Femur (tissue), 1 donor: Measurements from ENCODE around the gene SPIRE2.
"Not testable (repeated sequence)": the region's sequence is repeated elsewhere in the genome, so short reads cannot be mapped to it uniquely, and the experiment has no call there.

Experiments used
- DNase-seq: peaks from one replicate; pipeline ENCODE4 v3.0.0-alpha.2; 2017

SPIRE2 gene

DNA sequence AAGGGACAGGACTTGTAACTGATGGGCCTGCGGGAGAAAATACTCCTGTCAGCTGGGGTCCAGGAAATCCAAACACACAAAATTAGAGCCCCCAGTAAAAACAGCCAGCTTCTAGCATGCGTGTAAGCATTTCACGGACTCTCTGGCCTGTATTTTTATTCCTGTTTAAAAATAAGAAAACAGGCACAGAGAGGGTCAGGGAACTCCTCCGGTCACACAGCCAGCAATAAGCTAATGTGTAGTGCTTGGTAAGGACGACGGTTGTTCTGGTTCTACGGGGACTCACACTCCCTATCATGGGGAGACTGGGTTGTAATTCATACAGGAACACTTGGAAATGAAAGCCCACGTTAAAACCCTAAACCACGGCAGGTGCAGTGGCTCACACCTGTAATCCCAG lies 43.6 kb downstream of the SPIRE2 start:
- DNase-seq: no peak

DNA sequence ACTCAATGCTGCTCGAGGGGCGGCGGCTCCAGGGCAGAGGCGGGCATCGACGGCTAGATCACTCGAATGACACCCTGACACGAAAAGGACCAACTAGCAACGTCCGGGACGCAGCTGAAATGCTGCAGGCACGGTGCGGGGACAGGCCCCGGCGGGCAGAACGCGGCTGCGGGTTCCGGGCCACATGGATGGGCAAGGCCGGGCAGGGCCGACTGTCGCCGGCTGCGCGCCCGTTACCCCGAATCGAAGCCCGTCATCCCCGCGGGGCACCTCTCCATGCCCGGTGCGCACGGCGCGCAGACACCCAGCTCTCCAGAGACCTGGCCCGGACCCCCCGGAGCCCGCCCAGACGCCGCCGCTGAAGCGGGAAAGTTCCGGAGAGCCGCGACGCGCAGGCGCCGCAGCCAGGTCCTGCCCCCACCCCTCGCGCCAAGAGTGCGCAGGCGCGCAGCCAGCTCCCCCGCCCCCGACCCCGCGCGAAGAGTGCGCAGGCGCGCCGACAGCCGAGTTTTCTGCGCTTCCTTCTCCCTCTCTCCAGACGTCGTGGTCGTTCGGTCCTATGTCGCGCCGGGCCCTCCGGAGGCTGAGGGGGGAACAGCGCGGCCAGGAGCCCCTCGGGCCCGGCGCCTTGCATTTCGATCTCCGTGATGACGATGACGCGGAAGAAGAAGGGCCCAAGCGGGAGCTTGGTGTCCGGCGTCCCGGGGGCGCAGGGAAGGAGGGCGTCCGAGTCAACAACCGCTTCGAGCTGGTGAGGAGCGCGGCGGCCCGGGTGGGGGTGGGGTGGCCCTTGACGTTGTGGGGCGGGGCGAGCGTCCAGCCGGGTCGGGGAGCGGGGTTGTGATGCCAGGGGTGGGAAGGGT lies 45.1 kb downstream of the SPIRE2 start, which contains the start of gene TCF25:
TCF25 (plus strand) TSS at position 484 of the 863 bp plus-strand sequence; CDS start at position 560, 76 bp downstream.
- peak; percentile 94 for DNase-seq

DNA sequence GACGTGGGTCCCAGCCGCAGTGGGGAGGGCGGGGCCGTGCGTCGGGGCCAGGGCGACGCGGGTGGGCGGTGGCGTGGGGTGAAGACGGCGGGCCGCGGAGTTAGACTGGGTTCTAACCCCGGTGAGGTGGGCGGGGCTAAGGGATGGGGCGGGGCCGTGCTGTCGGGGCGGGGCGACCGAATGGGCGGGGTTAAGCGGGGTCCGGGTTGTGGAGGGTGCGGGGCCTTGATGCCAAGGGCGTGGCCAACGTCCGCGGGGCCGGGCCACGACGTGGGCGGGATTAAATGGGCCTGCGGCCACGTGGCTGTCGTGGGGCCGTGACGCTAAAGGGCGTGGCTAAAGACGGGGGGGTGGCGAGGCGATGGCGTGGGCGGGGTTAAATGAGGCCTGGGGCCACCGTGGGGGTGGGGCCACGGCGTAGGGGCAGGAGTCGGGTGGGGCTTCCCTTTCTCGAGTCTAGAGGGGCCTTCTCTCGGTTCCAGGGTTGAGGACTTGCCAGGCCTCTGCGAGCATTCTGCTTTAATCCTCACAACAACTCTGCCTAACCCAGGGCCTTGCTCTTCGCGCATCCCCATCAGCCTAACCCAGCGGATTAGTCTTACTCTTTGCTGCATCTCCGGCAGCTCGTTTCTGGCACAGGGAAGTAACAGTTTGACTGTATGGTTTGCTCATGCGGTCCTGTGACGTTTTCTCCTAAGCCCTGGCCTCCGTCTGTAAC lies 45.9 kb downstream of the SPIRE2 start:
- peak; percentile 98 for DNase-seq

DNA sequence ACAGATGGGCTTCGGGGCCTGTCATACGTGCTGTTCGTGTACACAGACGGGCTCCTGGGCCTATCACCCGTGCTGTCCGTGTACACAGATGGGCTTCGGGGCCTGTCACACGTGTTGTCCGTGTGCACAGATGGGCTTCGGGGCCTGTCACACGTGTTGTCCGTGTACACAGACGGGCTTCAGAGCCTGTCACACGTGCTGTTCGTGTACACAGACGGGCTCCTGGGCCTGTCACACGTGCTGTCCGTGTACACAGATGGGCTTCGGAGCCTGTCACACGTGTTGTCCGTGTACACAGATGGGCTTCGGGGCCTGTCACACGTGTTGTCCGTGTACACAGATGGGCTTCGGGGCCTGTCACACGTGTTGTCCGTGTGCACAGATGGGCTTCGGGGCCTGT lies 50.8 kb downstream of the SPIRE2 start:
- DNase-seq: not testable (repeated sequence)

DNA sequence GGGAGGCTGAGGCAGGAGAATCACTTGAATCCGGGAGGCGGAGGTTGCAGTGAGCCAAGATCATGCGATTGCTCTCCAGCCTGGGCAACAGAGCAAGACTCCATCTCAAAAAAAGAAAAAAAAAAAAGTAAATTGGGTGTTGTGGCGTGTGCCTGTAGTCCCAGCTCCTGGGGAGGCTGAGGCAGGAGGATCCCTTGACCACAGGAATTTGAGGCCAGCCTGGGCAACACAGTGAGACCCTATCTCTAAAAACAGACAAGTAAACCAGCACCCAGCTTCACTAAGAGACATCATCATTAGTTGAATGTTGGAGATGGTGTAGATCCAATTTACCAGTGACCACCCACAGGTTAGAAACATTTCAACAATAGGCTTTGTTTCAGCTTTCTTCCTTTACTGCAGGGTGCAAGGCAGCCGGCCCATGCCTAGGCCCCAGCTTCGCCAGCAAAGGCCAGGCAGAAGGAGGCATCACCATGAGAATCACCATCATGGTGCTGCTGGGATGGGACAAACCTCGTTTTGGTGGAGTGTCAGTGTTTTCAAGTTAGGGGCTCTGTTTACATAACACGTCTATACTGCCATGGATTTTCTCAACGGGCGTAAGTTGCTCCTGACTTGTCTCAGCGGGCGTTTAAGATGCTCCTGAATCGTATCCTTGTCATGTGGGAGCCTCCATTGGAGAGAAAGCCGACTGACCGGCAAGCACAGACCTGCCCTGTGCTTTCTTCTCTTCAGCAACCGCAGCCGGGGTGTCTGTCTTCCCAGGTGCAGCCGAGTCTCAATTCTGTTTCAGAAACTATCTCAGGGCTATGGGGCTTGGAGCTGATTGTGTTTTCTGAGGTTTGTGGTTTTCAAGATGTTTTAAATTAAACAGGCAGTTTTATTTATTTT lies 52.4 kb downstream of the SPIRE2 start:
- DNase-seq: no peak

DNA sequence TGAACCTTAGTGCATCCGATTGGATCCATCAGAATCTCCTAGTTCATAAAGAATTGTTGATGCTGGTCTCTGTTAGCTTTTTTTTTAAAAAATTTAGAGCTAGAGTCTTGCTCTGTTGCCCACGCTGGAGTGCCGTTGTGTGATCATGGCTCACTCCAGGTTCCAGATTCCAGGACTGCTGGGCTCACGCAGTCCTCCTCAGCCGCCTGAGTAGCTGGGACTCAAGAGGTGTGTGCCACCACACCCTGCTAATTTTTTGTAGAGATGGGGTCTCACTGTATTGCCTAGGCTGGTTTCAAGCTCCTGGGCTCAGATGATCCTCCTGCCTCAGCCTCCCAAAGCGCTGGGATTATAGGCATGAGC lies 53.1 kb downstream of the SPIRE2 start:
- DNase-seq: no peak

DNA sequence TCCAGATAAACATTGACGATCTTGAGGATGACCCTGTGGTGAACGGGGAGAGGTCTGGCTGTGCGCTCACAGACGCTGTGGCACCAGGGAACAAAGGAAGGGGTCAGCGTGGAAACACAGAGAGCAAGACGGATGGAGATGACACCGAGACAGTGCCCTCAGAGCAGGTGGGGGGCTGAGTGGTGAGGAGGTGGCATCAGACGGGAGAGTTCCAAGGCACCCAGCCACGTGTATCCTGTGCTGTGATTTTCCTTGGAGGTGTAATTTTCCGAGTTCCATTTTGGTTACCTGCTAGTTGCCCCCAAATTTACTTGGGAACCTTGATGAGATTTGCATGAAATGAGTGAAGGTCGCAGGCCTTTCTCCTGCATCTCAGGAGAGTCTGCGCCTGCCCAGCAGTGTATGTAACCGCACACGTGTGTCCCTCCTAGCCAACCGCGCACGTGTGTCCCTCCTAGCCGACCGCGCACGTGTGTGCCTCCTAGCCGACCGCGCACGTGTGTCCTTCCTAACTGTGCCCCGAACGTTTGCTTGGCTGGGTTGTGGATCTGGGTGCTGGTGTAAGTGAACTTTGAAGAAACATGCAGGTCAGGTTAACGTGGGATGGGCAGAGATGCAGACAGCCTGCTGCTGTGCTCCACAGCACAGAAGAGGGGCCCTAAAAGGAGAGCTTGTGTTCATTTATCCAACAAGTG lies 55.2 kb downstream of the SPIRE2 start:
- no peak for DNase-seq

DNA sequence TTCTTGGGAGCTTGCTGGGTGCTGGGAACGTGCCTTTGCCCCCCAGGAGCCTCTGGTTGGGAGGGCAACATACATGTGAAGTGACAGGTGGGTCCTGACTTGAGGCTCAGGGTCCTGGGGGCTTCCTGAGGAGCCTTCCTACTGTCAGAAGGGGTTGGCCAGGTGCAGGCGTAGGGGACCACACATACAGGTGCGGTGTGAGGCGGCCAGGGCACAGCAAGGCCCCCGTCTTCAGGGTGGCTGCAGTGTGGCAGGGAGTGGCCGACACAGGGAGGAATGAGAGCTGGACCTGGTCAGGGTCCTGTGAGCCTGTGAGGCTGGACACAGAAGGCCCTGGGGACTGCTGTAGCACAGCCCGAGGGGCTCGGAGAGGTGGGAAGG lies 55.8 kb downstream of the SPIRE2 start:
- DNase-seq: no peak

DNA sequence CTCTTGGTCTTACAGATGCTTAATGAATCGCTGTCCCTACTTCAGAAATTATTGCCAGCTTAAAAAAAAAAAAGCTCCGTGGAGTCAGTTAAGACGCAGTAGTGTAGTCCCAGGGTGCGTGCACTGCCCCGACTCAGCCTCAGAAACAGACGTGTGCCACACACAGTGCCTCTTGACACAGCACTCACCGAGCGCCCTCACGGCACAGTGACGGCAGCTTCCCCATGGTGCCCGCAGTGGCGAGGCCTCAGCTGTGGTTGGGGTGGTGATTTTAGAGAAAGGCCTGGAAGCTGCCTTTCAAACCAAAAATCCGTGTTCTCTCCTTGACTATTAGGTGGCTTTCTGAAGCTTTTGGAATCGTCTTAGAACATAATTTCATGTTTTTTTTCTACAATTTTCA lies 59.0 kb downstream of the SPIRE2 start:
- DNase-seq: no peak

DNA sequence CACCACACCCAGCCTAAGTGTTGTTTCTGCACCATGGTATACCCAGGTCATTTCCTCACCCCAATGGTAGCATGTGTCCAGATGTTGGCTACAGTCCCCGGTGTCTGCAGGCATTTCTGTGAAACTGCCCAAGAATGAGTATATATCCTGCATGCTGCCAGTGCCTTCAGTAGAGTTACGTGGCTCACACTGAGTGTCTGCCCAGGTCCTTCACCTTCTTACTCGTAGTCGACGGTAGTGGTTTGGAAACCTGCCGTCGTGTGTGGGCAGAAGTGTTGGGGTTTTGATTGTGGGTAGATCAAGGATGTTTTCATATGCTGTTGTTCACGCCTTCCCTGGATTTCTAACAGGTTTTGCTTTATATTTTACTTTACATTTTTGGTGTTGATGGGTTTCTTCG lies 61.9 kb downstream of the SPIRE2 start:
- DNase-seq: no peak

DNA sequence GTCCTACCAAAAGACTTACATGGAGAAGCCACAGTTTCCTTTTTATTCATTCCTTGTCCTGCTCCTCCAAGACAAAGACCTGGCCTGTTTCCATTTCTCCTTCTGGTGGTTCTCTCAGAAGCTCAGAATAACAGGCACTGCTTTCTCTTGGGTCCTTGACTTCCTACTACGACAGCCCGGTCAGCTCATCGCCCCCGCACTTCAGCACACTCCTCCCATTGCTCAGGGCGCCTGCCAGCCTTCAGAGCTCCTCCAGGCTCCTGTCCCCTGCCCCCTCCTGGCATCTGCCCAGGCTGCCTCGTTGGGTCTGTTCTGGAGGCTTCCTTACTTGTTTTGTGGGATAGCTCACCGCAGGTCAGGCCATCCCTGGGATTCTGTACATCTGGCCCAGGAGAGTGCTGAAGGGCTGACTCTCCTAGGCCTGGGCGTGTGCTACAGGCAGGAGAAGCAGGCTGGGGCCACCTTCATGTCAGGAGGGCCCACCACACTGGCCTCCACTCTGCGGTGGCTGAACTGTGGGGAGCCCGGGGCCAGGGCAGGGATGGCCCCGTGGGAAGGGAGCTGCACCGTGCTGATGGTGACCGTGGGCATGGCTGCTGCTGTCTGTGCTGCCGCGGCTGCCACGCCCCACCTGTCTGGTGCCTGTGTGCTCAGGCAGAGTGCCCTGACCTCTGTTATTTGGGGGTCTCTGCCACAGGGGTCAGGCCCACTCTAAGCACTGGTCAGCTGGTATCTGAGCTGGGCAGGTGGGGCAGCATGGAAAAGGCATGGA lies 62.8 kb downstream of the SPIRE2 start:
- no peak for DNase-seq

DNA sequence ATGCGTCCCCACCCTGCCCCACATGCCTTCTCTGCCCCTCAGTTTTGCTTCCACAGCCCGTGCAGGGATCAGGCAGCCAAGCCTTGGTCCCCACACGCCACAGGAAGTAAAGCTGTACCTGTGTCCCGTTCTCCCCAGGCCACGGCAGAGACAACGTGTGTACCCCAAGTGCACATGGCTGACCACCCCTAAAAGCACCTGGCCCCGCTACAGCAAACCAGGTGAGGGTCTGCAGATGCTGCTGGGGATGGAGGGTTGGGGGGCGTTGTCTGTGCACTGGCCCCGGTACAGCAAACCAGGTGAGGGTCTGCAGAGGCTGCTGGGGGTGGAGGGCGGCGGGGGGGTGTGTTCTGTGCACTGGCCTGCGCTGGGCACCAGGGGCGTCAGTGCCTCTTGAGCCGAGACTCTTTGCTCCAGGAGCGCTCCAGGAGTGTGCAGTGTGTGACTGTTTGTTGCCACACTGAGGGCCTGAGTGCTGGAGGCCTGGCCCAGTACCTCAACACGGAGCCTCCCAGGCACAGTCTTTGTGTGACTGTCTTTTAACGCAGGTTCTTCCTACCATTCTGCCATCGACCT lies 63.9 kb downstream of the SPIRE2 start:
- no peak for DNase-seq

DNA sequence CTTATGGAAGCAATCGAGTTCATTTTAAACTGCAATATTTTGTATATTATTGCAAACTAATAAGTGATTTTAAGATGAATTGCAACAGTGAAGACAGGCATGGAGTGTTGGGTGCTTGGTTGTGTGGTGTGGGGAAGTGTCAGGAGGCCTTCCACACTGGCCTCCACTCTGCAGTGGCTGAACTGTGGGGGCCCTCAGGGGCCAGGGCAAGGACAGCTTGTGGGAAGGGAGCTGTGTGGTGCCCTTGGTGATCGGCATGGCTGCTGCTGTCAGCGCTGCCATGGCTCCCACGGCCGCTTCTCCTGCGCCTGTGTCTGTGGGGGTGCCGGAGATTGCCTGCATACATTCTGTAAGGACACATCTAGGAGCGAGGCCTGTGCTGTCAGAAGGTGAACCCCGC lies 64.4 kb downstream of the SPIRE2 start:
- no peak for DNase-seq

DNA sequence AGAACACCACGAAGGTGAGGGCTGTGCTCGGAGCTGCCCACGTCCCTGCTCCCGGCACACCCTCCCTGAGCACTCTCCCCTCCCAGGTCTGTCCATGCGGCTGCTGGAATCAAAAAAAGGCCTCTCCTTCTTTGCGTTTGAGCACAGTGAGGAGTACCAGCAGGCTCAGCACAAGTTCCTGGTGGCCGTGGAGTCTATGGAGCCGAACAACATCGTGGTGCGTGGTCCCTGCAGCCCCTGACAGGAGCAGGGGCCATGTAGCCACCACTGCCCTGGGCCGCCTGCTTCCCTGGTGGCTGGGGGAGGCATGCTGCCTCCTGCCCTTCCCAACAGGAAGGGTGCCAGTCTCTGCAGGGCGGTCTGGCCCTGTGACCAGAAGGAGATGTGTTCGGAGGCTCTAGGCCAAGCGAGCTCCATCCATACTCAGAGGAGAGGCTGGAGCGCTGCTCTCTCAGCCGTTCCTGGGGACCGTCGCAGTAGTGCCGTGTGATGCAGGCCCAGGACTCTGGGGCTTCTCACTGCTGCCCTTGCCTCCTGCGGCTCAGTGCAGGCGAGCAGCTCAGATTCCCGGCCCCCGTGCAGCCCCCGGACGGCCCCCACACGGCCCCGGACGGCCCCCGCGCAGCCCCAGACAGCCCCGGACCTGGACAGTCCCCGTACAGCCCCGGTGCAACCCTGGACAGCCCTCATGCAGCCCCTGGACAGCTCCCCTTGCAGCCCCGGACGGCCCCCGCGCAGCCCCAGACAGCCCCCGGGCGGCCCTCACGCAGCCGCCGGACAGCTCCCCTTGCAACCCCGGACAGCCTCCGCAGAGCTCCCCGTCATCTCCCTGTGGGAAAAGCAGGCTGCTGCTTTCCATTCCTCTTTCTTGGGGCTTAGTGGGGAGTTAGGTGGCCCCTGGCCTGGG lies 65.6 kb downstream of the SPIRE2 start:
- peak; percentile 17 for DNase-seq

DNA sequence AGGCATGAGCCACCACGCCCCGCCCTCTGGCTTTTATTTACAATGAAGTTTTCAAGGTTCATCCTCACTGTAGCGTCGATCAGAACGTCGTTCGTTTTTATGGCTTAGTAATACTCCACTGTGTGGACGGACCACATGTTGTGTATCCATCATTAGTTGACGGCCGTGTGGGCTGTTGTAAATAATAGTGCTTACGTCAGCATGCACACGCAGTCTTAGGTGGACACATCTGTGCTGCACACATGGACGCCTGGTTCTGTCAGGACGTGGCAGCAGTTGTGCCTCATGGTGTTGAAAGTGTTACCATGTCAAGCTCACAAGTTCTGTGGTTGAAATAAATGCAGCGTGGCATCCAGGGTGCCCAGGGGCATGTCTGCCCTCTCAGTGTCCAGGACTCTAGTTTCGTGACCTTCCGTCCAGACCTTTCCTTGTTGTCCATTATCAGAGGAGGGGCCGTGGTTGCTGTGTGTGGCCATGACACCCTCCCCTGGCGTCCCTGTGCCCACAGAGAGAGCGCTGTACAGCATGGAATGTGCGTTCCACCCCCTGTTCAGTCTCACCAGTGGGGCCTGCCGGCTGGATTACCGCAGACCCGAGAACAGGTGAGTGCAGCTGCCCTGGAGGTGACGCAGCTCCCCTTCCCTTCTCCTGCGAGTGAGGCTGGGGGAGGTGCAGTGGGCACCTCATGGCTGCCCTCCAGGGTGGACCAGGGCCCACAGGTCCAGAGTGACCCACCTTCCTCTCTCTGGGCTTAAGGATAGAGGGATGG lies 67.4 kb downstream of the SPIRE2 start:
- peak; percentile 10 for DNase-seq

DNA sequence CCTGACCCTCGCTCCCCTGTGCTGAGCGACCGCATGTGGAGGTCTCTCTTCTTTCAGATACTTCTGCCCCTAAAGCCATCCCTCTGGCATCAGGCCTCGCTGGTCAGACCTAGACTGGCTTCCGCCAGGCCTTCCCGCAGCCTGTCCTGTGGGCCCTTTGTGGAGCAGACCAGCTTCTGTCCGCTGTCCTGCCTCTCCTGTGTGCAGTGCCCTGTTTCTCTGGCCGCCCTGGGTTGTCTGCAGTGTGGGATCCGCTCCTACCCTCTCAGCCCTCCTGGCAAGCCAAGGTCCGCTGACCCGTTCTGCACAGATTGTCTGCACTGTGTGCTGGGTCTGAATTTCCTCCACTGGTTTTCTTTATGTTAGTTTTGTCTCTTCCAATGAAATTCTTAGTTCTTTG lies 68.9 kb downstream of the SPIRE2 start:
- no peak for DNase-seq

DNA sequence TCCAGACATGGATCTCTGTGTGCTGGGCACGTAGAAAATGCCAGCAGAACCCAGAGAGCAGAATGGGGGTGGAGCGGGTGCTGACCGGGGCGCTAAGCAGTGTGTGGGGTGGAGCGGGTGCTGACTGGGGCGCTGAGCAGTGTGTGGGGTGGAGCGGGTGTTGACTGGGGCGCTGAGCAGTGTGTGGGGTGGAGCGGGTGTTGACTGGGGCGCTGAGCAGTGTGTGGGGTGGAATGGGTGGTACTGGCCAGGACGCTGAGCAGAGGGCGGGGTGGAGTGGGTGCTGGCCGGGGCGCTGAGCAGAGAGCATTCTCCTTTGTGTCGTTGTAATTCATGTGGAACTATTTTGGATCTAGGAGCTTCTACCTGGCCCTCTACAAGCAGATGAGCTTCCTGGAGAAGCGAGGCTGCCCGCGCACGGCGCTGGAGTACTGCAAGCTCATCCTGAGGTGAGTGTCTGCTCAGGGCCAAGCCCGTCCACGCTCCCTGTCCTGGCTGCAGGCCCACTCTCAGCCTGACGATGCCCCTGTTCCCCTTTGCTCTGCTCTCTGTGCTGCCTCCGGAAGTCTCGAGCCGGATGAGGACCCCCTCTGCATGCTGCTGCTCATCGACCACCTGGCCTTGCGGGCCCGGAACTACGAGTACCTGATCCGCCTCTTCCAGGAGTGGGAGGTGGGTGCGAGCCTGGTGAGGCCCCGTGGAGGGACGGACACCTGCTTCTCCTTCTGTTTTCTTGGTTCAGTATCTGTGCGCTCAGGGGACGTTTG lies 70.1 kb downstream of the SPIRE2 start:
- peak; percentile 17 for DNase-seq

DNA sequence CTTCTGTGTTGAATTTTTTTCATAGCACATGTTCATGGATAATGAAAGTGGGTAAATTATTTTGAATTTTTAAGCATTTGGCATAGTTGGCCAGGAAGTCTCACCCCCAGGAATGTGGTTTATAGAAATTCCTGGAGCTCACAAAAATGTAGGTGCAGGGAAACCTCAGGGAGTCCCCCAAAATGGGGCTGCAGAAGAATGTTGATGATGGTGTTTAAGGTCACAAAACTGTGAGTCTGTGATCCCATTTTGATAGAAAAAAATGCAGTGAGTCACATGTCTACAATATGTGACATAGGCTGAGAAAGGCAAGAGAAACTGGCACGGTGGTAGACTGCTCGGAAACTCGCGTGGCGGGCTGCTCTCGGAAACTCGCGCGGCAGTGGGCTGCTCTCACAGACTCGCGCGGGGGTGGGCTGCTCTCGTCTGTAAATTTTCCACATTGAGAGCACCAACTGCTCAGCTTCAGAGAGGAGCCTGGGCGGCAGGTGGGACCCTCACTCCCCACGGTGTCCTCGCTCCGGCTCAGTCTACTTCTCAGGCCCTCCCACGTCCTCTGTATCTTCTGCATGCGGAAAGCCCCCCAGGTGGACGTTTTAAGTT lies 71.7 kb downstream of the SPIRE2 start:
- DNase-seq: peak; percentile 8
